ENCODE data around the gene PRKCH. TPM values are rescaled to one million over a fixed set of nuclear protein-coding genes. Genes with fewer than 3 reads are reported as not detected.
A peak's percentile ranks its signal among the peaks of the same experiment; 100 is the strongest.

The PRKCH gene
- total RNA-seq, 2 experiments from 2014 or later, result 109 to 145 TPM

DNA sequence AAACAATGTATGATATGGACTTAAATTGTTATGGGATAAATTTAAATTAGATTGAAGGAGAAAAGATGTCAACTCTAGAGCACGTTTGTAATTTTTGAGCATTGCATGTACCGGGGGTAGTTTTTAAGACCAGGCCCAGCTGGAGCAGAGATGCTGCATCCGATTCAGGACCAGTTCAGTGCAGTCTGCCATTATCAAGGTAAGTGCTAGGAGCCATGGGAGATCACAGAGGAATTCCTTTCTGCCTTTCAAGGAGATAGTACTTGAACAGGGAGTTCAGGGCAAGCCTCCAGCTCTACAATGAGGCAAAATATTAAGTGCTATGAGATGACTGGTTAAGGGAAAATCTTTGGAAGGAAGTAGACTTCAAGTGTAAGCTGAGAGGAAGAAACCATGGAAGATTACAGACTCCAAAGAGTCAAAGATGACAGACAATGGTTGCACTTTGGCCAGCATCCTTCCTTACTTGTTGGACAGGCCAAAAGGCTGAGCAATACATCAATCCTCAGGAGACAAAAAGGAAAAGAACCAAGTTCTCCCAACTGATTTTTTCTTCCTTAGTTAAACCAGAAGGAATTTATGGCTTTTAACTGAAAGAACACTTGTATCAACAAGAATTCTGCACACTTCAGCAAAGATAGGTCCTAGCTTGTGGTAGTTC is 260.7 kb downstream of the PRKCH start:
- peaks cover 38% of the 10 kb centered on the region for H3K4me1 Mint-ChIP-seq
- intact Hi-C loops (cut with DNase I, micrococcal nuclease), result no loop called here
- H3K9me3 Mint-ChIP-seq (ENCODE audit: low read depth), result no peaks in the 10 kb centered on the region
- CTCF ChIA-PET, result interaction anchor here (0.8 to 2.2 kb wide), 5 partner anchors 11 to 174 kb away, joined by 3 to 8 read pairs (median 3); no protein-coding TSS in a partner anchor
- POLR2A ChIA-PET, result interaction anchor here (0.6 kb wide), 1 partner anchor 11 kb away, joined by 3 read pairs; no protein-coding TSS in a partner anchor
- no peak for DNase-seq
- H3K4me3 Mint-ChIP-seq, result no peak overlapping the region
- no peak overlapping the region for H3K27ac Mint-ChIP-seq
- peaks cover 4% of the 10 kb centered on the region for H3K27me3 Mint-ChIP-seq
- ATAC-seq, result no peak
- H3K36me3 Mint-ChIP-seq (ENCODE audit: low read depth), result peaks cover 2% of the 10 kb centered on the region

DNA sequence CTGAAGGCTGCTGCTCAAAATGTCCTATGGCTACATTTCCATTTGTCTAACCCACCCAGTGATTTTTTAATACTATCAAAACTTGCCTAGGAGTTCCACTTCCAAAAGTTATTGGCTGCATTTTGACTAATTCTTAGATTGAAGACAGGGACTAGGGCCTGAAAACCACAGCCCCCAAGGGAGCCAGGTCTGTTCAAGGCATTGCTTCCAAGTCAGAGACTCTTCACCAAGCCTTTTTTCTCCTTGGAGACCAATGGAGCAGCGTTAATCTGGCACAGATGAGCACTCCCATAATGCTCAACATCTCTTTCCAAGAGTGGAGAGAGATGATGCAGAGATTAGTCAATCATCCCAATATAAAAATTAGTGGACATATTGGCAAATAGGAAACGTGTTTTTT is 261.4 kb downstream of the PRKCH start:
- Mint-ChIP-seq H3K4me3 (no peak overlapping the region), H3K27ac (no peak overlapping the region), H3K27me3 (no peaks in the 10 kb centered on the region), H3K4me1 (peaks cover 31% of the 10 kb centered on the region), H3K36me3 (ENCODE audit: low read depth) (peaks cover 2% of the 10 kb centered on the region), H3K9me3 (ENCODE audit: low read depth) (no peaks in the 10 kb centered on the region)
- CTCF ChIA-PET, result interaction anchor here (2.2 kb wide), 1 partner anchor 17 kb away, joined by 8 read pairs; no protein-coding TSS in a partner anchor
- POLR2A ChIA-PET, result no interaction called here
- intact Hi-C loops (cut with DNase I, micrococcal nuclease), result no loop called here
- DNase-seq (no peak), ATAC-seq (no peak)

DNA sequence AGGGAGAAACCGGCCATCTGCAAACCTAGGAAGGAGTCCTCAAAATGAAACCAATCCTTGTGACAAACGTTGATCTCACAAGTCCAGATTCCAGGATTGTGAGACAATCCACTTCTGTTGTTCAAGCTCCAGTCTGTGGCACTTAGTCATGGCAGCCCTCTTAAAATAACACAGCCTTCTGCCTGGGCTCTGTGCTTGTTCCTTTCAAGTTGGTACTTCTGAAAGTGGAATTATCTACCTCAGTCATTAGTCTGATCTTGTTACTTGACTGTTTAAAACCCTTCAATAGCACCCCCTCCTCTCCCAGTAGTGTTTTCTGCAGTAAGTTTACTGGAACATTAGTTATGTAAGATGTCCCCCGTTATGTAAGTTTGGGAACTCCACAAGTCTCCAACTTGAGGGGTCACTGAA is 263.0 kb downstream of the PRKCH start:
- Mint-ChIP-seq H3K9me3 (ENCODE audit: low read depth) (no peaks in the 10 kb centered on the region), H3K27ac (no peak overlapping the region), H3K27me3 (no peaks in the 10 kb centered on the region), H3K4me1 (peaks cover 20% of the 10 kb centered on the region), H3K4me3 (no peak overlapping the region), H3K36me3 (ENCODE audit: low read depth) (peaks cover 2% of the 10 kb centered on the region)
- ATAC-seq (peak; percentile 33), DNase-seq (no peak)
- ChIA-PET CTCF (interaction anchor here (0.5 kb wide), 1 partner anchor 683 kb away, joined by 3 read pairs; no protein-coding TSS in a partner anchor), POLR2A (no interaction called here)
- intact Hi-C loops (cut with DNase I, micrococcal nuclease), result no loop called here

DNA sequence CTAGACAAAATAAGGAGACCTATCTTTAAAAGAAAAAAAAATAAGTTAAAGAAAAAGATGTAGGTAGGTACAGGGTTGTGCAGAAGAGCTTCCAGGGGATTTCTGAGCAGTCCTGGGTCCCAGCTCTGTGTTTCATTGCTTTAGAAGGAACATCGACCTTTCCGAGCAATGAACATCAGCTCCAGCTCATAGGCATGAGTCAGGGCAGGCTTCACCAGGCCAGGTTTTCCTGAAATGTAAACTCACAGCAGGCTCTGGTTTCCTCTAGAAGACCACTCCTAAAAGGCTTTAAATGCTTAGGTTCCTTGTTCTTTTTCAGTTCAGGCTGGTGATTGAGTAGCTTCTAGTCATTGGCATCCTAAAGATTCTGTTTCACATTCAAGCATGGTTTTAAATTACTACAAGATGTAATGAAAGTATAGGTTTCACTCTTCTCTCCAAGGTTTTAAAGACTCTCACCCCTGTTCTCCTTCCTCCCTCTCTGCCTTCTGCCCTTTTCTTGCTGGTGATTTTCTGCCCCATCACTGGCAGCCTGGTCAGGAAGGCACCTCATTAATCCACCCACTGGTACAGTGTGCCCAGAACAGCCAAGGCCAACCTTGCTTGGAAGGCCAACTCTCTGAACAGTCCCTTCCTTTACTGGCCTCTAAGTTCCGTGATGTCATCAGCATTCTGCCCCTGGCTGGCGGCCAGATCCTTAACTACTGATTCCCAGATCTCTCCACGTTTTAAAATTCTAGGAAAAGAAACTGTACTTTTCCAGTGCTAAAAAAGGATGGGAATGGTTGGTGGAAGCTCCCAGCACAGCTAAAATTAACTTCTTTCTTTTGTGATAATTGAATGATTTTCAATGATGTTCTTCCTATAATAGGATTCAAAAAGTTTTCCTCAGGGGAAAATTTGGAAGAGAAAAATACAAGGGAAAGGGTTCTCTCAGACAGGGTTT is 264.5 kb downstream of the PRKCH start:
- ChIA-PET POLR2A (no interaction called here), CTCF (interaction anchor here (1.1 to 1.6 kb wide), 2 partner anchors 8 to 15 kb away, joined by 3 read pairs; no protein-coding TSS in a partner anchor)
- Mint-ChIP-seq H3K4me1 (peaks cover 21% of the 10 kb centered on the region), H3K27ac (no peak overlapping the region), H3K27me3 (no peaks in the 10 kb centered on the region), H3K36me3 (ENCODE audit: low read depth) (peaks cover 2% of the 10 kb centered on the region), H3K9me3 (ENCODE audit: low read depth) (no peaks in the 10 kb centered on the region), H3K4me3 (no peak overlapping the region)
- ATAC-seq, result peak; percentile 53
- intact Hi-C loops (cut with DNase I, micrococcal nuclease), result no loop called here
- no peak for DNase-seq

DNA sequence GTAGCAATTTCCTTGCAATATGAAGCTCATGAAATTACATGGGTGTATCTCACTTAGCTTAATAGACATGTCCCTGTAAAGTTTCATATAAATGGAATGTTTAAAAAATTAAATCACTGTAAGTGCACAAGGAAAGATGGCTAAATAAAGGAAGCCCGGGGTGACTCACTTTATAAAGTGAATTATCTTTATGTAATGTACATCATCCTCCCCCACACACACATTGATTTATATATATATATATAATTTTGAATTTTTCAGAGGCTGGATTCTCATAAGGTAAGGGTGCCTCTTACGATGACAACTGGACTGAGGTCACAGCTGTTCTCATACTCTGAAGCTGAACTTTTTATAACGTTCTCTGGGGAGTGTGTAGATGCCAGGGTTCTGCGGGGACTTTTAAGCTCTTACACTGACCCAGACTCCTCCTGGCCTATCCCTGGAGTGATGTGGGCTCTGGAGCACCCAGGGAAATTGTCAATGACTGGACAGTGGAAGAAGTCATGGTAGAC is 265.2 kb downstream of the PRKCH start:
- ChIA-PET CTCF (interaction anchor here (0.6 to 1.6 kb wide), 3 partner anchors 9 to 92 kb away, joined by 3 read pairs; no protein-coding TSS in a partner anchor), POLR2A (no interaction called here)
- Mint-ChIP-seq H3K9me3 (ENCODE audit: low read depth) (no peaks in the 10 kb centered on the region), H3K36me3 (ENCODE audit: low read depth) (peaks cover 2% of the 10 kb centered on the region), H3K27ac (no peak overlapping the region), H3K27me3 (no peaks in the 10 kb centered on the region), H3K4me3 (no peak overlapping the region), H3K4me1 (peaks cover 21% of the 10 kb centered on the region)
- intact Hi-C loops (cut with DNase I, micrococcal nuclease), result no loop called here
- no peak for ATAC-seq
- DNase-seq, result no peak

DNA sequence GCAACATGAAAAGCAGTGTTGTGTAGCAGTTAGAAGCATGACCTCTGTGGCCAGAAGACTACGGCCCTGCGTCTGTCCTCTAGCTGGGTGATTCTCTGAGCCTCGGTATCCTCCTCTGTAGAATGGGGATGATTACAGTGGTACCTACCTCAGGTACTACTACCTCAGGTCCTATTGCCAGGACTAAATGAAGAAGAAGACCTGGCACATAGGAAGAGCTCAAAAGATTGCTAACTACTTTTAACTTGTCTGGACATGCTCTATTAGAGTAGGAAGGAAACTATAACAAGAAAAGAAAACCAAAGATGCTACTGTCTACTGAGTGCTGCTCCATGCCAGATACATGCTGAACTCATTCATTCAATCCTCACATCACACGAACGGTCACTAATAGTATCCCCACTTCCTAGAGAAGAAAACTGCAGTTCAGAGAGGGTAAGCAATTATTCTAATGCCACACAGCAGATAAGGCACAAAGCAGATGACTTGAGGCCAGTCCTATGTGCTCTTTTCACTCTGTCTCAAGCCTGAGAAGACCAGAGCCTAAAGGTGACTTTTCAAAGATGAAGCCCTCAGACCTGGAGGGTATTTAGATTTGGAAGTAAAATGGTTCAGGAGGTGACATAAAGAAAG is 265.8 kb downstream of the PRKCH start:
- no peak overlapping the region for H3K4me3 Mint-ChIP-seq
- H3K27ac Mint-ChIP-seq, result no peak overlapping the region
- POLR2A ChIA-PET, result no interaction called here

DNA sequence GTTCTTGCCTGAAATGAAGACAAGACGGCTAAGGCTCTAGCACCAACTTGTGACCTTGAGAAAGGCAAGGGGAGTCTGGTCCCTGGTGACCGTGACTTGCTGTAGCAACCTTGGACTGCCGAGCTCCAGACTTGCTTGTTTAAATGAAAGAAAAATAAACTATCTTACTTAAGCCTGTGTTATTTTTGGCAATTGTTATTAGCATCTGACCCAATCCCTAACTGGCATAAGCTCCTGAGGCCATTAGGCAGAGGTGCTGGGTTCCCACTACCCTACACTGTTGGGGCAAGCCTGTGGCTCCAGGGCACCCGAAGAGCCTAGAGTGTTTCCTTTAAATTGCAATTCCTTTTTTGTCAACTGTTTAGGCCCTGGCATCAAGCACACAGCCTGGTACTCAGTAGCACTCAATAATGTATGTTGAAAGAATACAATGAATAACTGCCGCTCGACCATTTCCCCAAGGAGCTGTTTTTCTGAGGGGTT is 267.1 kb downstream of the PRKCH start:
- Mint-ChIP-seq H3K27me3 (no peaks in the 10 kb centered on the region), H3K27ac (no peak overlapping the region), H3K9me3 (ENCODE audit: low read depth) (no peaks in the 10 kb centered on the region), H3K36me3 (ENCODE audit: low read depth) (peaks cover 5% of the 10 kb centered on the region), H3K4me3 (no peak overlapping the region), H3K4me1 (peaks cover 33% of the 10 kb centered on the region)
- DNase-seq, result no peak
- intact Hi-C loops (cut with DNase I, micrococcal nuclease), result no loop called here
- ChIA-PET POLR2A (interaction anchor here (0.8 kb wide), 1 partner anchor 11 kb away, joined by 3 read pairs; no protein-coding TSS in a partner anchor), CTCF (interaction anchor here (0.7 to 1.2 kb wide), 4 partner anchors 22 to 346 kb away, joined by 3 to 4 read pairs (median 3); no protein-coding TSS in a partner anchor)
- no peak for ATAC-seq

More for the DNA sequence above, 265.8 kb downstream of the PRKCH start:
- H3K36me3 Mint-ChIP-seq (ENCODE audit: low read depth), result peaks cover 2% of the 10 kb centered on the region
- intact Hi-C loops (cut with DNase I, micrococcal nuclease), result no loop called here
- no peaks in the 10 kb centered on the region for H3K27me3 Mint-ChIP-seq
- H3K9me3 Mint-ChIP-seq (ENCODE audit: low read depth), result no peaks in the 10 kb centered on the region
- no peak for ATAC-seq
- DNase-seq, result no peak
- CTCF ChIA-PET, result interaction anchor here (0.6 to 1.1 kb wide), 2 partner anchors 9 to 92 kb away, joined by 3 read pairs; no protein-coding TSS in a partner anchor
- peaks cover 21% of the 10 kb centered on the region for H3K4me1 Mint-ChIP-seq

DNA sequence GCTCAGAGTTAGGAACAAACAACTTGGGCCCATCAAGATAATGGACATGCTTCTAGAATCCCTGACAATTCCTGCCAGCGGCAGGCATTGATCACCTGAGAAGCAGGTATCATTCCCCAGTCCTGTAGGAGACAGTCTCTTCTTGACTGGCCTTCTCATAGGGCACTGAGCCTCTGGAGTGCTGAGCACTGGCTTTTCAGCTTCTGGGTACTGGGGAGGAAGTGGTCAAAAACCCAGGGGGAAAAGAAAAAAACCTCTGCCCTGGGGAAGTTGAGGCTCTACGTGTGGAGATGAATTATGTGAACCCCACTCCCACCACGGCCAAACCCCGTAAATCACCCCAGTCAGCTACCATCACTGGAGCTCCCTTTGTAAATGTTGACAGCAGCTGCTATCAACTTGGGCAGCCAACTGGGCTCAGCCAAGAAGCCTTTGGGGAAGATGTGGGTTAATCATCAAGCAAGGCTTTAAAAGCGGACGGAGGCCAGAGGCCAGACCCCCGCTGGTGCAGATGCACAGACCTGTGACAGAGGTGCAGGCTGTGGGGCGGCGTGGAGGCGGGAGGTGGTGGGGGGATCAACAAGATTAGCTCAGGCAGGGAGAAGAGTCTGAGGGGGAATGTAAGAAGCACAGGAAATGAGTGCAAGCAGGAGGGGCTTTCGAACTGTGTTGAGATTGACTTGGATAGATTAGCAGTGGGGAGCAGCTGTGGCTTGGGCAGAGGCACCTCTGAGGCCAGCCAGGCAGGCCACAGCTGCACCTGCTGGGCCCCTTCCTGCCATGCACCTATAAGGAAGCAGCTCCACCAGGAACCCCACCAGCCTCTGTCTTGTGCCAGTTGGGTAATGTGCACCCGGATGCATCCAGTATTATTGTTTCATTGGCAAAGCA is 268.6 kb downstream of the PRKCH start:
- no peaks in the 10 kb centered on the region for H3K27me3 Mint-ChIP-seq
- no peak for DNase-seq
- H3K36me3 Mint-ChIP-seq (ENCODE audit: low read depth), result peaks cover 3% of the 10 kb centered on the region
- no peak for ATAC-seq
- intact Hi-C loops (cut with DNase I, micrococcal nuclease), result loop anchor here (5.0 to 10.0 kb wide), 2 partner anchors 63 to 1345 kb away; partner anchors contain the start of gene PPM1A (in 1 of the 2)
- peaks cover 3% of the 10 kb centered on the region for H3K9me3 Mint-ChIP-seq (ENCODE audit: low read depth)
- no peak overlapping the region for H3K4me3 Mint-ChIP-seq
- peaks cover 43% of the 10 kb centered on the region for H3K4me1 Mint-ChIP-seq
- CTCF ChIA-PET, result interaction anchor here (0.7 to 1.3 kb wide), 6 partner anchors 11 to 155 kb away, joined by 3 to 4 read pairs (median 3); no protein-coding TSS in a partner anchor
- H3K27ac Mint-ChIP-seq, result no peak overlapping the region
- POLR2A ChIA-PET, result interaction anchor here (0.6 to 1.0 kb wide), 2 partner anchors 31 to 157 kb away, joined by 4 to 7 read pairs; no protein-coding TSS in a partner anchor

DNA sequence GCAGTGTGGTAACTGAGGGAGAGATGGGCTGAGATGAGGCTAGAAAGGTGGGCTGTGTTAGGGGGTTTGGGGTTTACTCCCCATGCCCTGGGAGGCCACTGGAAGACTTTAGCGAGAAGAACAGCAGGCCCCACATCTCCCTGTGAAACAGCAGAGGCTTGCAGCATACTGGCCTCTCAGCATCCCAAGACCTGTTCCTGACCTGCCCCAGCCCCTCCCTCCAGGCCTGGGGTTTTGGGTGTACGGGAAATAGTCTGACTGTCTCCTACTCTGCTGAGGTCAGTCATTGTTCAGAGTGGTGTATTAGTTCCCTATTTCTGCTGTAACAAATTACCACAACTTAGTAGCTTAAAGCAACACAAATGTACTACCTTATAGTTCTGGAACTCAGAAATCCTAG is 270.5 kb downstream of the PRKCH start:
- DNase-seq (no peak), ATAC-seq (no peak)
- Mint-ChIP-seq H3K27ac (no peak overlapping the region), H3K9me3 (ENCODE audit: low read depth) (peaks cover 3% of the 10 kb centered on the region), H3K4me3 (no peak overlapping the region), H3K27me3 (no peaks in the 10 kb centered on the region), H3K36me3 (ENCODE audit: low read depth) (peaks cover 3% of the 10 kb centered on the region), H3K4me1 (peaks cover 50% of the 10 kb centered on the region)
- intact Hi-C loops (cut with DNase I, micrococcal nuclease), result loop anchor here (5.0 to 10.0 kb wide), 2 partner anchors 65 to 1347 kb away; partner anchors contain the start of gene PPM1A (in 1 of the 2)
- POLR2A ChIA-PET, result no interaction called here
- CTCF ChIA-PET, result interaction anchor here (0.7 kb wide), 1 partner anchor 260 kb away, joined by 3 read pairs; no protein-coding TSS in a partner anchor

DNA sequence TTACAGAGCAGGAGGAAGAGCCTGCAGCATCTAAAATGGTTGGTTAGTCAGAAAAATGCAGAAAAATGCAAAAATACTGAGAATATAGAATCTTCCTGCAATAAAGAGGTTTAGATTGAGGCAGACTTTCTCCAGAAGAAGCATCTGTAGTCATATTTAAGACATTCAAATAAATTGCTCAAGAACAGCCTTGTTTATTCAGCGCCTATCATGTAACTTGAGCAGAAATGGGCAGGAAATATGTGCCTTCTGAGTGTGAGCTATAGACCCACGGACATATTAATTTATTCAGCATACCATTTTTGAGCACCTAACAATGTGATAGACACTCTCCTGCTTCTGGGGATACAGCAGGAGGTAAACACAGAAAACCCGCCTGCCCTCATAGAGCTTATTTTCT is 272.0 kb downstream of the PRKCH start:
- intact Hi-C loops (cut with DNase I, micrococcal nuclease), result loop anchor here (5.0 to 10.0 kb wide), 2 partner anchors 66 to 1349 kb away; partner anchors contain the start of gene PPM1A (in 1 of the 2)
- CTCF ChIA-PET, result interaction anchor here (0.7 to 1.1 kb wide), 2 partner anchors 12 to 116 kb away, joined by 3 read pairs; no protein-coding TSS in a partner anchor
- ATAC-seq (no peak), DNase-seq (no peak)
- Mint-ChIP-seq H3K4me3 (no peak overlapping the region), H3K27me3 (no peaks in the 10 kb centered on the region), H3K9me3 (ENCODE audit: low read depth) (peaks cover 3% of the 10 kb centered on the region), H3K4me1 (peaks cover 59% of the 10 kb centered on the region), H3K27ac (peak overlapping the region; percentile 91), H3K36me3 (ENCODE audit: low read depth) (peaks cover 3% of the 10 kb centered on the region)
- POLR2A ChIA-PET, result interaction anchor here (0.6 kb wide), 1 partner anchor 169 kb away, joined by 3 read pairs; the partner anchor contains the start of gene SNAPC1

All from activated CD4-positive, alpha-beta T cell treated with anti-CD3 and anti-CD28 coated beads for 36 hours (primary cell).